ENCODE measurements around the gene CATSPERD.
"Not testable (repeated sequence)": the region's sequence is repeated elsewhere in the genome, so short reads cannot be mapped to it uniquely, and the experiment has no call there.

The CATSPERD gene

GRCh38 chr19:5719274-5719960 lies 1.0 kb upstream of the CATSPERD start:
- peak overlapping the region; percentile 62 for H2BK5ac ChIP-seq (ENCODE audit: low read depth, low read length, poor library complexity)
- H3K14ac ChIP-seq (ENCODE audit: low read length) = peak overlapping the region; percentile 62
- H2AFZ ChIP-seq (ENCODE audit: insufficient read depth, low read length, poor library complexity) = peak overlapping the region; percentile 90
- H3K23ac ChIP-seq (ENCODE audit: low read length) = no peak overlapping the region
- H3K9me3 ChIP-seq (ENCODE audit: insufficient read depth, low read depth, low read length) = no peaks in the 10 kb centered on the region
- H3K79me1 ChIP-seq (ENCODE audit: low read length) = peaks cover 9% of the 10 kb centered on the region
- peak; percentile 83 to 87 for DNase-seq
- peaks cover 5% of the 10 kb centered on the region in 2 experiments for H3K36me3 ChIP-seq (ENCODE audit: control insufficient read depth in 1 of 2, insufficient read depth in 2 of 2, low read length in 2 of 2)
- H3K4me3 ChIP-seq (ENCODE audit: low read depth, low read length) = peak overlapping the region; percentile 97
- peak overlapping the region; percentile 74 for H3K27ac ChIP-seq (ENCODE audit: low read depth, low read length)
- H4K91ac ChIP-seq (ENCODE audit: low read depth, low read length) = peak overlapping the region; percentile 86
- peak overlapping the region; percentile 53 for H3K9ac ChIP-seq (ENCODE audit: low read length)
- H3K4me2 ChIP-seq (ENCODE audit: low read length) = peak overlapping the region; percentile 93
- peak overlapping the region; percentile 95 for H4K8ac ChIP-seq (ENCODE audit: low read depth, low read length)
- H2BK12ac ChIP-seq (ENCODE audit: low read length) = no peak overlapping the region
- no CpG with 5 or more reads among the region's 58 CpGs for WGBS (ENCODE audit: extremely low coverage, insufficient coverage, insufficient read length)
- peak overlapping the region; percentile 87 for H3K4ac ChIP-seq (ENCODE audit: low read depth, low read length)
- H3K4me1 ChIP-seq (ENCODE audit: control insufficient read depth in 1 of 2, insufficient read depth in 2 of 2, low read length in 2 of 2) = peaks cover 0 to 7% of the 10 kb centered on the region in 2 experiments
- peak overlapping the region; percentile 70 for H2BK120ac ChIP-seq (ENCODE audit: insufficient read depth, low read length, poor library complexity)
- H3K27me3 ChIP-seq (ENCODE audit: insufficient read depth, low read length) = no peaks in the 10 kb centered on the region
- H2AK5ac ChIP-seq (ENCODE audit: low read length) = peak overlapping the region; percentile 66
- peaks cover 20% of the 10 kb centered on the region for H3K79me2 ChIP-seq (ENCODE audit: control insufficient read depth, insufficient read depth, low read length, poor library complexity)
- H3K18ac ChIP-seq (ENCODE audit: low read length) = peak overlapping the region; percentile 56
- H4K12ac ChIP-seq (ENCODE audit: low read depth, low read length) = peak overlapping the region; percentile 85

- Histone ChIP-seq H3K9ac (ENCODE audit: low read length) (no peak overlapping the region), H3K27me3 (ENCODE audit: insufficient read depth, low read length) (no peaks in the 10 kb centered on the region), H4K91ac (ENCODE audit: low read depth, low read length) (no peak overlapping the region), H4K12ac (ENCODE audit: low read depth, low read length) (no peak overlapping the region), H3K79me1 (ENCODE audit: low read length) (no peaks in the 10 kb centered on the region), H3K27ac (ENCODE audit: low read depth, low read length) (no peak overlapping the region), H3K4me3 (ENCODE audit: low read depth, low read length) (no peak overlapping the region), H2BK12ac (ENCODE audit: low read length) (no peak overlapping the region), H4K8ac (ENCODE audit: low read depth, low read length) (no peak overlapping the region), H2AFZ (ENCODE audit: insufficient read depth, low read length, poor library complexity) (no peak overlapping the region), H3K9me3 (ENCODE audit: insufficient read depth, low read depth, low read length) (no peaks in the 10 kb centered on the region), H2BK120ac (ENCODE audit: insufficient read depth, low read length, poor library complexity) (no peak overlapping the region), H3K4ac (ENCODE audit: low read depth, low read length) (no peak overlapping the region), H3K36me3 (ENCODE audit: control insufficient read depth in 1 of 2, insufficient read depth in 2 of 2, low read length in 2 of 2) (no peaks in the 10 kb centered on the region), H3K4me2 (ENCODE audit: low read length) (no peak overlapping the region), H3K79me2 (ENCODE audit: control insufficient read depth, insufficient read depth, low read length, poor library complexity) (no peaks in the 10 kb centered on the region), H3K14ac (ENCODE audit: low read length) (no peak overlapping the region), H3K4me1 (ENCODE audit: control insufficient read depth in 1 of 2, insufficient read depth in 2 of 2, low read length in 2 of 2) (no peaks in the 10 kb centered on the region), H2BK5ac (ENCODE audit: low read depth, low read length, poor library complexity) (no peak overlapping the region), H3K18ac (ENCODE audit: low read length) (no peak overlapping the region), H3K23ac (ENCODE audit: low read length) (no peak overlapping the region), H2AK5ac (ENCODE audit: low read length) (no peak overlapping the region)
- DNase-seq = peak; percentile 95 to 96
- WGBS (ENCODE audit: extremely low coverage, insufficient coverage, insufficient read length) = no CpG with 5 or more reads among the region's 4 CpGs
Measured at GRCh38 chr19:5727453-5728050, 7.1 kb downstream of the CATSPERD start.

DNA sequence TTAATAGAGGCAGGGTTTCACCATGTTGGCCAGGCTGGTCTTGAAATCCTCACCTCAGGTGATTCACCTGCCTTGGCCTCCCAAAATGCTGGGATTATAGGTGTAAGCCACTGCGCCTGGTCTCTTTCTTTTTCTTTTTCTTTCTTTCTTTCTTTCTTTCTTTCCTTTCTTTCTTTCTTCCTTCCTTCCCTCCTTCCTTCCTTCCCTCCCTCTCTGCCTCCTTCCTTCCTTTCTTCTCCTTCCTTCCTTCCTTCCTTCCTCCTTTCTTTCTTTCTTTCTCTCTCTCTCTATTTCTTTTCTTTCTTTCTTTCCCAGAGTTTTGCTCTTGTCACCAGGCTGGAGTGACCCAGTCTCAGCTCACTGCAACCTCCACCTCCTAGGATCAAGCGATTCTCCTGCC lies 12.7 kb downstream of the CATSPERD start:
- not testable (repeated sequence) for H3K14ac ChIP-seq (ENCODE audit: low read length)

DNA sequence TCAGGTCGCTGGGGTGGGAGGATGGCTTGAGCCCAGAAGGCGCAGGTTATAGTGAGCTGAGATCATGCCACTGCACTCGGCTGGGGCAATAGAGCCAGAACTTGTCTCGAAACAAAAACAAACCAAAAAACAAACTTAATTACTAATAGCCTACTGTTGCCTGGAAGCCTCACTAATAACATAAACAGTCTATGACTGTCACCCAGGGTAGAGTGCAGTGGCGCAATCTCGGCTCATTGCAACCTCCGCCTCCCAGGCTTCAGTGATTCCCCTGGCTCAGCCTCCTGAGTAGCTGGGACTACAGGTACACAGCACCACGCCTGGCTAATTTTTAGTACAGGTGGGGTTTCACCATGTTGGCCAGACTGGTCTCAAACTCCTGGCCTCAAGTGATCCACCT lies 18.0 kb downstream of the CATSPERD start:
- WGBS (ENCODE audit: extremely low coverage, insufficient coverage, insufficient read length) = no CpG with 5 or more reads among the region's 8 CpGs
- DNase-seq = peak; percentile 96
- Histone ChIP-seq H3K4me1 (ENCODE audit: control insufficient read depth in 1 of 2, insufficient read depth in 2 of 2, low read length in 2 of 2) (no peaks in the 10 kb centered on the region), H4K91ac (ENCODE audit: low read depth, low read length) (no peak overlapping the region), H2BK5ac (ENCODE audit: low read depth, low read length, poor library complexity) (no peak overlapping the region), H3K36me3 (ENCODE audit: control insufficient read depth in 1 of 2, insufficient read depth in 2 of 2, low read length in 2 of 2) (no peaks in the 10 kb centered on the region), H3K4me3 (ENCODE audit: low read depth, low read length) (no peak overlapping the region), H3K27ac (ENCODE audit: low read depth, low read length) (no peak overlapping the region), H2AK5ac (ENCODE audit: low read length) (no peak overlapping the region), H3K9me3 (ENCODE audit: insufficient read depth, low read depth, low read length) (no peaks in the 10 kb centered on the region), H3K14ac (ENCODE audit: low read length) (no peak overlapping the region), H4K8ac (ENCODE audit: low read depth, low read length) (no peak overlapping the region), H3K4ac (ENCODE audit: low read depth, low read length) (no peak overlapping the region), H3K9ac (ENCODE audit: low read length) (no peak overlapping the region), H3K79me1 (ENCODE audit: low read length) (no peaks in the 10 kb centered on the region), H2AFZ (ENCODE audit: insufficient read depth, low read length, poor library complexity) (no peak overlapping the region), H3K18ac (ENCODE audit: low read length) (no peak overlapping the region), H3K27me3 (ENCODE audit: insufficient read depth, low read length) (no peaks in the 10 kb centered on the region), H2BK120ac (ENCODE audit: insufficient read depth, low read length, poor library complexity) (no peak overlapping the region), H3K4me2 (ENCODE audit: low read length) (no peak overlapping the region), H4K12ac (ENCODE audit: low read depth, low read length) (no peak overlapping the region), H3K23ac (ENCODE audit: low read length) (no peak overlapping the region), H3K79me2 (ENCODE audit: control insufficient read depth, insufficient read depth, low read length, poor library complexity) (no peaks in the 10 kb centered on the region), H2BK12ac (ENCODE audit: low read length) (no peak overlapping the region)

More for the DNA sequence above, 12.7 kb downstream of the CATSPERD start:
- not testable (repeated sequence) for H3K4me3 ChIP-seq (ENCODE audit: low read depth, low read length); H3K4ac ChIP-seq (ENCODE audit: low read depth, low read length); H3K27ac ChIP-seq (ENCODE audit: low read depth, low read length); H3K79me1 ChIP-seq (ENCODE audit: low read length); H4K8ac ChIP-seq (ENCODE audit: low read depth, low read length); H4K12ac ChIP-seq (ENCODE audit: low read depth, low read length); H3K9ac ChIP-seq (ENCODE audit: low read length); H3K23ac ChIP-seq (ENCODE audit: low read length); H3K36me3 ChIP-seq (ENCODE audit: control insufficient read depth in 1 of 2, insufficient read depth in 2 of 2, low read length in 2 of 2); DNase-seq; H2BK5ac ChIP-seq (ENCODE audit: low read depth, low read length, poor library complexity); H2AFZ ChIP-seq (ENCODE audit: insufficient read depth, low read length, poor library complexity); H4K91ac ChIP-seq (ENCODE audit: low read depth, low read length); H2BK12ac ChIP-seq (ENCODE audit: low read length); H3K27me3 ChIP-seq (ENCODE audit: insufficient read depth, low read length); H3K79me2 ChIP-seq (ENCODE audit: control insufficient read depth, insufficient read depth, low read length, poor library complexity); H3K9me3 ChIP-seq (ENCODE audit: insufficient read depth, low read depth, low read length); H3K18ac ChIP-seq (ENCODE audit: low read length); H2BK120ac ChIP-seq (ENCODE audit: insufficient read depth, low read length, poor library complexity); H3K4me2 ChIP-seq (ENCODE audit: low read length); H3K4me1 ChIP-seq (ENCODE audit: control insufficient read depth in 1 of 2, insufficient read depth in 2 of 2, low read length in 2 of 2); H2AK5ac ChIP-seq (ENCODE audit: low read length)
- WGBS (ENCODE audit: extremely low coverage, insufficient coverage, insufficient read length) = no CpG with 5 or more reads among the region's 2 CpGs

Data from trophoblast cell (in vitro differentiated cells and primary cell).